HG03097 (cell line): ENCODE measurements around the gene SLC6A7.

Source experiments
- ATAC-seq: cut with Tn5 transposase; IDR thresholded peaks from one replicate; pipeline ENCODE4 v1.9.1; 2021; ENCODE audit not compliant: unreplicated experiment, low FRiP score

Gene SLC6A7

DNA sequence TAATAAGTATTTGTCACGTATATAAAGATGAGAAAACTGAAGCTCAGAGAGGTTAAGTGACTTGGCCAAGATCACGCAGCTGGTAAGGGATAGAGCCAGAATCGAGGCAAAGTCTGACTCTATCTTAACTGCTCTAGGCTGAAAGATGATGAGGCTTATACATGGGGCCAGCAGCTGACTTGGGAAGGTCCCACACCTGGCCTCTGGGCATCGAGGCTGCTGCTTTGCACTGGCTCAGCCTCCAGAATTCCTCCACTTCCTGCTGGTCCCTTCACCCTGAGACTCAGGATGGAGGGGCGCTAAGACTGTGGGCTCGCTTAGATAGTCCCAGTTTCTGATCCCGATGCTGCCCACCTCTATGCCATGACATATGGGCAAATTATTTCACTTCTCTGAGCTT, 64.5 kb downstream of the SLC6A7 start:
- ATAC-seq = no peak

DNA sequence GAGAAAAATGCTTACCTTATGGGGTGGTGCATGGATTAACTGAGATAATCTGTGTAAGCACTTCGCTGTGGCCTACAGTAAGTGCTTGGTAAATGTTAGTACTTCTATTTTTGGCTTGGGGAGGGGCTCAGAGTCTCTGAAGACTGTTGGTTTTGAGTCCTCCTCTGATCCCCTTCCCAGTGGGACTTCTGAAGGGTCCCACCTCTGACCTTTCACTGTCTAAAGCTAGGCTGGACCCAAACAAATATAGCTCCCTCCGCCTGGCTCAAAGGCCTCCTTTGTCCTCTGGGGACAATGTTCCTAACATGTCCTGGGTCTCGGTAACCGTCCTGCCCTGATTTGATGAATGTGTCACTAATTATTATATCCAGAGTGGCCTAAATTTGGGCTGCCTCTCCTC, 64.9 kb downstream of the SLC6A7 start:
- ATAC-seq = no peak

DNA sequence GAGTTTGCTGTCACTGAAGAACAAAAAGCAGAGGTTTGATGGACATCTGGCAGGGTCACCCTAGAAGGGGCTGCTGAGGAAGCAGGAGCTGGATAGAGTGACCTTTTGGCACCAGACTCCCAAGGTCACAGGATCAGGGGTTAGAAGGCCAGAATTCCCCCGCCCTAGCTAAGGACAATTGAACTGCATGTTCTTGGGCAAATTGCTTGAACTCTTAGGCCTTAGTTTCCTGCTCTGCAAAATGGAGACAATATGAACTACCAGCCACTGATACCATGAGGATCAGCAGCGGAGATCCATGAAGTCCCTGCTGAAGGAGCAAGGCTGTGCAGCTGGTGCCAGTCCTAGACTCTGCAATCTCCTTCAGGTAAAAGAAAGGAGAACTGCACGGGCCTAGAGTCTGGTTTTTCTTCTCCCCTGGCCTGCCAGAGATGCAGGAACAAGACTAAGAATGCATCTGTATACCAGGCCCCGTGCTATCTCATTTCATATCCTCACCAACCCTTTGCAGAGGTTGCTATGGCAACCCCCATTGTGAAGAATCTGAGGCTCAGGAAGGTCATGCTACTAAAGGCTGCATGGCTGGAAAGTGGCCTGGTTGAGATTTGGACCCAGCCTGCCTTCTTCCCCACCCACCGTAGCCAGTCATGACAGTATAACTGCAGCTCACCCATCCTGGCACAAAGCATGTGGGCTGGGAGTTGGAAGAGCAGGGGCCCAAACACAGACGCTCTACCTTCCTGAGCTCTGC, 66.0 kb downstream of the SLC6A7 start:
- ATAC-seq = no peak

DNA sequence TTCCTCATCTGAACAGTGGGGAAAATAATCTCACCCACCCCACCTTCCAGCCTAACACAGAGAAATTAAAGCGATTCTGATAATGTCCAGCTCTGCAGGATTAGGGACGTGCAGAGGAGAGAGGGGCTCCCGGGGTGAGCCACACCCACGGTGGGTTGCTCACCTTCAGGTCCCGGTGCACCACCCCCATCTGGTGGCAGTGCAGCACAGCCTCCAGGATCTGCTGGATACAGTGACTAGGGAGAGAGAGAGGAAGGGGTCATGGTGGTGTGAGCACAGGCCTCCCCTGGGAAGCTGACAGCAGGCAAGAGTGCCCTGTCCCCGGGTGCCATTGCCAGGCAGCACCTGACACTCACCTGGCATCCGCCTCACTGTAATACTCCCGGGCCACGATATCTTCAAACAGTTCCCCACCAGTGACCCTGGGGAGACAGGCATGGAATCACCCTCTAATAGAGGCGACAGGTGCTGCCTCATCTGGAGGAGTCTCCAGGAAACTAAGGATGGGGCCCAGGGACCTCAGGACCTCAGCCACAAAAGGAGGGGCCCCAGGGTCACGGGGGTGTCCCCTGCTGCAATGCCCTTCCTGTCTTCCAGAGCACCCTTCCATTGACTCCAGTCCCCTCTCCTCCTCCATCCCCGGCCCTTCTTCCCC, 66.7 kb downstream of the SLC6A7 start:
- no peak for ATAC-seq

DNA sequence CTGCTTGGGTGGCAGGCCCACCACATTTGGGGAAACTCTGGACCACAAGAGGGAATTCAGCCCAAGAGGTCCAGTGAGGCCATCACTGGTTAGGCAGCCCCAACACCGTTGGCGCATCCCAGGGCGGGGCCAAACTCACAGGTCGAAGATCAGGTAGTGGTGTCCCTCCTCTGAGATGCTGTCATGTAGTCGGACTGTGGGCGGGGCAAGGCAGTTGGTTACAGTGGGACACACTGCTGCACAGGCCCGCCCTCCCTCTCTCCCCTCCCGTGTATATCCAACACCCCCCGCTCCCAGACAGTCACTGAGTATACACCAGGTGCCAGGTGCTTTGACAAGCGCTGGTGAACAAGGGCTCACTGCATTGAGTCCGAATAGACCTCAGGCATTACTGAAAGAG, 67.6 kb downstream of the SLC6A7 start:
- ATAC-seq = no peak

DNA sequence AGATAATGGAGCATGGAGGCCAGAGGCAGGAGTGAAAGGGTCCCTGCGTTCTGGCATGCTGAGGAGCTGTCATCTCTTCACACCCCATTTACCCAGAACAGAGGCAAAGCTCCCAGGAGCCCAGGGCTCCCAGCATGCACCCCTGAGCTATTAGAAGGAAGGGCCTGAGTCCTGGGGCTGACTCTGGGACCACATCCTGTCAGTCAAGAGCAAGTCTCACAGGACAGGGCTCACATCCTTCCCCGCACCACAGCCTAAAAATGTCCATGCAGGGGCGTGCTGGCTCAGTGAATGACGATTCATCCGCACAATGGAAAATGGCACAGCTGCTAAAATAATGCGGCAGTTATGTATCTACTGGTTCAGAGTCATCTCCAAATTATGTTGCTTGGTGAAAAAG, 68.3 kb downstream of the SLC6A7 start:
- no peak for ATAC-seq
